SK-N-MC (cell line): ENCODE results near the gene ANKRD17.
A peak's percentile ranks its signal among the peaks of the same experiment; 100 is the strongest.
"Not testable (repeated sequence)": the region's sequence is repeated elsewhere in the genome, so short reads cannot be mapped to it uniquely, and the experiment has no call there.

Source experiments
- DNase-seq: peaks from one replicate; pipeline ENCODE4 v3.0.0-alpha.2; 2011; ENCODE audit warnings: low read depth, low spot score
- H3K27ac ChIP-seq: fragments of 200-600 bp; sonication (generic); 2 replicates; pipeline ENCODE4 v1.5.1; 2016; ENCODE audit warnings: mixed run types
- H3K36me3 ChIP-seq: fragments of 200-600 bp; sonication (generic); 2 replicates; pipeline ENCODE4 v1.6.1; 2017; ENCODE audit warnings: antibody characterized with exemption, low read length, mixed read lengths; ENCODE audit not compliant: insufficient read depth
- H3K4me3 ChIP-seq: fragments of 200-600 bp; sonication (generic); 2 replicates; pipeline ENCODE4 v1.5.1; 2016
- H3K9ac ChIP-seq: fragments of 200-600 bp; sonication (generic); 2 replicates; pipeline ENCODE4 v1.8.0; 2017; ENCODE audit warnings: mixed run types, mixed read lengths; ENCODE audit not compliant: insufficient read length
- H3K9me3 ChIP-seq: fragments of 200-600 bp; sonication (generic); 2 replicates; pipeline ENCODE4 v1.6.1; 2017; ENCODE audit warnings: low read depth, mild to moderate bottlenecking, antibody characterized with exemption, low read length, moderate library complexity, mixed read lengths
- EZH2 ChIP-seq: fragments of 200-600 bp; sonication (generic); IDR thresholded peaks from one replicate; pipeline ENCODE4 v1.6.1; 2017; ENCODE audit warnings: antibody characterized with exemption
- FOXP2 ChIP-seq: optimal IDR thresholded peaks from 2 replicates; pipeline ENCODE3; 2011; ENCODE audit warnings: mild to moderate bottlenecking, moderate library complexity; ENCODE audit not compliant: insufficient read depth; ENCODE audit errors: extremely low read length, control extremely low read depth
- POLR2AphosphoS5 ChIP-seq: IDR thresholded peaks from 2 replicates; pipeline ENCODE4 v1.6.1; 2012; ENCODE audit warnings: mild to moderate bottlenecking, low read depth, low read length, borderline replicate concordance

The ANKRD17 gene

GRCh38 chr4:73258686-73259570 is at the start of gene ANKRD17:
Gene ANKRD17, minus strand, starts transcription at chr4:73258798. Its CDS starts 130 bp downstream, at chr4:73258668.
- peak; percentile 58 for DNase-seq
- peak within 1 kb of the TSS; percentile 98 for H3K9ac ChIP-seq
- H3K9me3 ChIP-seq: no peaks in the 10 kb centered on the region
- TF ChIP-seq POLR2AphosphoS5 (peak; percentile 91), FOXP2 (no peak)
- peaks cover 30% of the 10 kb centered on the region for H3K36me3 ChIP-seq
- peak within 1 kb of the TSS; percentile 96 for H3K27ac ChIP-seq
- peak within 1 kb of the TSS; percentile 91 for H3K4me3 ChIP-seq

DNA sequence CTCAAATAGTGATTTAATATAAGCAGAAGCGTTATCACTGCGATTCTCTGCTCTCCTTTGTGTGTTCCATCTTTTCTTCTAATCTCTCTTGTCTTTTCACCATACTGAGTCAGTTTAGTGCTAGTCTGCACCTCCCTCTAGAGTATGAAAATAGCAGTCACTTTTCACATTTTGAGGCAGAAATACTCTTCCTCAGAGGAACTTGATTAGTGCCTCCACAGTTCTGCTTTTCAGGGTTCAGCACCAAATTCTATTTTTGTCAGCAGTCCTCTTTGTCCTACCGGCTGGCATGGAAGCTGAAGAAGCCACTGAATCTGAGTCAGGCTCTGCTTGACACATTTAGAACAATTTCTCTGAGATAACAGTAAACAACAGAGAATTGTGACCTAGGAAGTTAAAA is 49.7 kb upstream of the ANKRD17 start:
- H3K36me3 ChIP-seq: no peaks in the 10 kb centered on the region
- DNase-seq: no peak
- no peak overlapping the region for H3K4me3 ChIP-seq
- TF ChIP-seq POLR2AphosphoS5 (no peak), FOXP2 (no peak), EZH2 (no peak)
- H3K27ac ChIP-seq: no peak overlapping the region
- no peak overlapping the region for H3K9ac ChIP-seq
- no peaks in the 10 kb centered on the region for H3K9me3 ChIP-seq

- no peak overlapping the region for H3K27ac ChIP-seq
- no peak overlapping the region for H3K4me3 ChIP-seq
- TF ChIP-seq FOXP2 (no peak), EZH2 (no peak), POLR2AphosphoS5 (no peak)
- H3K9me3 ChIP-seq: no peaks in the 10 kb centered on the region
- no peaks in the 10 kb centered on the region for H3K36me3 ChIP-seq
- DNase-seq: no peak
- no peak overlapping the region for H3K9ac ChIP-seq
These were observed 45.1 kb upstream of the ANKRD17 start for GRCh38 chr4:73303711-73304110.

- Histone ChIP-seq H3K4me3 (no peak overlapping the region), H3K9me3 (no peaks in the 10 kb centered on the region), H3K36me3 (no peaks in the 10 kb centered on the region), H3K27ac (no peak overlapping the region), H3K9ac (no peak overlapping the region)
- no peak for DNase-seq
- no peak for TF ChIP-seq EZH2
- TF ChIP-seq FOXP2: no peak
- no peak for TF ChIP-seq POLR2AphosphoS5
These were observed 41.1 kb upstream of the ANKRD17 start for GRCh38 chr4:73299548-73300280.

GRCh38 chr4:73292661-73293060 is 34.1 kb upstream of the ANKRD17 start:
- H3K4me3 ChIP-seq, H3K9me3 ChIP-seq, DNase-seq: not testable (repeated sequence)

GRCh38 chr4:73281982-73282381 is 23.4 kb upstream of the ANKRD17 start:
- Histone ChIP-seq H3K9ac (no peak overlapping the region), H3K27ac (no peak overlapping the region), H3K4me3 (no peak overlapping the region), H3K36me3 (no peaks in the 10 kb centered on the region; the same call in 1 of the 2 replicates), H3K9me3 (no peaks in the 10 kb centered on the region)
- TF ChIP-seq POLR2AphosphoS5 (no peak), EZH2 (no peak), FOXP2 (no peak)
- DNase-seq: no peak

More at GRCh38 chr4:73292661-73293060, 34.1 kb upstream of the ANKRD17 start:
- H3K36me3 ChIP-seq, H3K27ac ChIP-seq, H3K9ac ChIP-seq: not testable (repeated sequence)

DNA sequence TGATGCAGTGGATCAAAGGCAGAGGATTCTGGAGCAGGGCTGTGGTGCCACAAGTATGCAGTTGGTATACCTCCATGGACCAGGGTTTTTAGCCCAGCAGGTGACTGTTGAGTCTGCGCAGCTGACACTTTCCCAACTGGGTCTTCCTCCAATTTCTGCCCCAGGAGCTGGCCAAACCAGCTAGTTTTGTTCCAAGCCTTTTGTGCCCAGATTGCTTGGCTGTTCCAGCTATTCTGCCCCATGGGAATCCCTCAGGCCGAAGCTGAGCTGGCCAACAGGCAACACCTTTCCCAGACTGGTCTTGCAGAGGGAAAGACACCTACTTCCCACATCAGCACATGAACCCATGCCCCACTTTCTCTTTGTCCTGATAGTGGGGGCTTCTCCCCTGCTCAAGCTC is 22.8 kb upstream of the ANKRD17 start:
- Histone ChIP-seq H3K9ac (no peak overlapping the region), H3K27ac (no peak overlapping the region), H3K4me3 (no peak overlapping the region), H3K36me3 (no peaks in the 10 kb centered on the region; the same call in 1 of the 2 replicates), H3K9me3 (no peaks in the 10 kb centered on the region)
- TF ChIP-seq POLR2AphosphoS5 (no peak), EZH2 (no peak), FOXP2 (no peak)
- DNase-seq: no peak

DNA sequence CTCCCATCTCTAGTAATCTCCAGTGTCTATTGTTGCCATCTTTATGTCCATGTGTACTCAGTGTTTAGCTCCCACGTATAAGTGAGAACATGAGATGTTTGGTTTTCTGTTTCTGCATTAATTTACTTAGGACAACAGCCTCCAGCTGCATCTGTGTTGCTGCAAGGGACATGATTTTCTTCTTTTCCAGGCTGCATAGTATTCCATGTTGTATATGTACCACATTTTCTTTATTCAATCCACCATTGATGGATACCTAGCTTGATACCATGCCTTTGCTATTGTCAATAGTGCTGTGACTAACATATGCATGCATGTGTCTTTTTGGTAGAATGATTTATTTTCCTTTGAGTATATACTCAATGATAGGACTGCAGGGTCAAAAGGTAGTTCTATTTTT is 18.6 kb upstream of the ANKRD17 start:
- Histone ChIP-seq H3K9me3 (no peaks in the 10 kb centered on the region), H3K4me3 (no peak overlapping the region), H3K9ac (no peak overlapping the region), H3K36me3 (no peaks in the 10 kb centered on the region; the same call in 1 of the 2 replicates), H3K27ac (no peak overlapping the region)
- DNase-seq: no peak
- TF ChIP-seq EZH2 (no peak), POLR2AphosphoS5 (no peak), FOXP2 (no peak)

- no peaks in the 10 kb centered on the region for H3K9me3 ChIP-seq
- no peak overlapping the region for H3K4me3 ChIP-seq
- DNase-seq: no peak
- no peak overlapping the region for H3K27ac ChIP-seq
- no peaks in the 10 kb centered on the region for H3K36me3 ChIP-seq
- TF ChIP-seq FOXP2: no peak
- TF ChIP-seq POLR2AphosphoS5: no peak
- TF ChIP-seq EZH2: no peak
- H3K9ac ChIP-seq: no peak overlapping the region
These were observed 16.7 kb upstream of the ANKRD17 start for GRCh38 chr4:73275318-73275654.
